Thyroid gland (tissue), 4 donors: ENCODE results near the gene E2F1.

Experiments used
- CTCF ChIP-seq, 6 experiments: fragments of 200-600 bp in 3 of 6; fragments of 450-650 bp in 3 of 6; sonication (generic) in 3 of 6; IDR thresholded peaks; one replicate each; pipeline ENCODE4 v1.5.1; 2016 to 2019; ENCODE audit warnings: antibody characterized with exemption in 6 of 6, mild to moderate bottlenecking in 2 of 6, inconsistent platforms in 1 of 6, moderate library complexity in 1 of 6
- POLR2A ChIP-seq, 2 donors: fragments of 450-650 bp; IDR thresholded peaks; one replicate each; pipeline ENCODE4 v1.6.1; 2017; ENCODE audit warnings: antibody characterized with exemption in 2 of 2, mild to moderate bottlenecking in 2 of 2, moderate library complexity in 1 of 2

GRCh38 chr20:33664762-33665144 lies 21.4 kb downstream of the E2F1 start:
- TF ChIP-seq POLR2A (IDR thresholded peaks at IDR 0.05) (no peak), CTCF (IDR thresholded peaks at IDR 0.05) (no peak)
